OCI-LY3 (cell line): ENCODE data around the gene NGEF.
"Not testable (repeated sequence)": the region's sequence is repeated elsewhere in the genome, so short reads cannot be mapped to it uniquely, and the experiment has no call there.

Source experiments
- H2AFZ ChIP-seq: fragments of 200-600, 300-600 bp; shearing (Covaris generic); 2 replicates; pipeline ENCODE4 v1.6.0; 2014; ENCODE audit warnings: antibody characterized with exemption, low read depth, low read length
- H3K27ac ChIP-seq: fragments of 200-600, 300-600 bp; sonication (generic); 2 replicates; pipeline ENCODE4 v1.5.1; 2014; ENCODE audit warnings: mild to moderate bottlenecking, low read length, moderate library complexity, mixed read lengths
- H3K27me3 ChIP-seq: fragments of 200-600, 300-600 bp; sonication (generic); 2 replicates; pipeline ENCODE4 v1.6.1; 2014; ENCODE audit warnings: low read depth, low read length, mixed read lengths
- H3K36me3 ChIP-seq: fragments of 200-600, 300-600 bp; sonication (generic); replicated peaks from 2 replicates; pipeline ENCODE3; 2014; ENCODE audit warnings: low read depth, low read length, mixed read lengths
- H3K4me1 ChIP-seq: fragments of 300-600, 200-600 bp; sonication (generic); 2 replicates; pipeline ENCODE4 v1.6.1; 2014; ENCODE audit warnings: low read length, mixed read lengths
- H3K4me2 ChIP-seq: fragments of 200-600, 300-600 bp; sonication (generic); 2 replicates; pipeline ENCODE4 v1.6.1; 2014; ENCODE audit warnings: low read length, mixed read lengths
- H3K4me3 ChIP-seq: fragments of 300-600, 200-600 bp; sonication (generic); 2 replicates; pipeline ENCODE4 v1.5.1; 2014; ENCODE audit warnings: antibody characterized with exemption, mild to moderate bottlenecking, low read length, moderate library complexity
- H3K79me2 ChIP-seq: fragments of 300-600, 200-600 bp; shearing (Covaris generic); 2 replicates; pipeline ENCODE4 v1.6.1; 2014; ENCODE audit warnings: mild to moderate bottlenecking, low read length, mixed read lengths
- H3K9ac ChIP-seq: fragments of 300-600, 200-600 bp; shearing (Covaris generic); 2 replicates; pipeline ENCODE4 v1.6.0; 2014; ENCODE audit warnings: mild to moderate bottlenecking, low read length, moderate library complexity
- H3K9me3 ChIP-seq: fragments of 200-600, 300-600 bp; shearing (Covaris generic); 2 replicates; pipeline ENCODE4 v1.6.1; 2014; ENCODE audit warnings: low read length, mixed read lengths; ENCODE audit not compliant: insufficient read depth
- H4K20me1 ChIP-seq: fragments of 200-600, 300-600 bp; sonication (generic); 2 replicates; pipeline ENCODE4 v1.6.1; 2016; ENCODE audit warnings: low read length, mixed read lengths; ENCODE audit not compliant: insufficient read depth
- CTCF ChIP-seq: fragments of 200-600, 300-600 bp; sonication (generic); IDR thresholded peaks from 2 replicates; pipeline ENCODE4 v1.5.1; 2014; ENCODE audit warnings: antibody characterized with exemption, low read length, low read depth
- EZH2phosphoT487 ChIP-seq: fragments of 200-600 bp; shearing (Covaris generic); IDR thresholded peaks from 2 replicates; pipeline ENCODE4 v1.6.1; 2018; ENCODE audit warnings: antibody characterized with exemption, mixed run types, low read depth

Gene NGEF

GRCh38 chr2:232859385-232859916, 153.6 kb downstream of the NGEF start:
- H3K9me3 ChIP-seq: no peaks in the 10 kb centered on the region
- no peaks in the 10 kb centered on the region for H3K79me2 ChIP-seq

GRCh38 chr2:232857158-232857563, 155.9 kb downstream of the NGEF start:
- no peaks in the 10 kb centered on the region for H3K79me2 ChIP-seq
- H3K27me3 ChIP-seq: no peaks in the 10 kb centered on the region
- H3K4me1 ChIP-seq: no peaks in the 10 kb centered on the region
- no peak overlapping the region for H3K4me2 ChIP-seq
- no peak overlapping the region for H3K4me3 ChIP-seq
- no peaks in the 10 kb centered on the region for H3K9me3 ChIP-seq
- no peak overlapping the region for H2AFZ ChIP-seq
- no peak overlapping the region for H3K27ac ChIP-seq
- no peaks in the 10 kb centered on the region for H3K36me3 ChIP-seq
- no peak for TF ChIP-seq EZH2phosphoT487
- no peak overlapping the region for H3K9ac ChIP-seq
- no peaks in the 10 kb centered on the region for H4K20me1 ChIP-seq

More at GRCh38 chr2:232859385-232859916, 153.6 kb downstream of the NGEF start:
- Histone ChIP-seq H3K4me2 (no peak overlapping the region), H3K36me3 (no peaks in the 10 kb centered on the region), H4K20me1 (no peaks in the 10 kb centered on the region), H3K9ac (no peak overlapping the region), H3K27ac (no peak overlapping the region), H3K4me1 (no peaks in the 10 kb centered on the region), H2AFZ (no peak overlapping the region), H3K27me3 (no peaks in the 10 kb centered on the region), H3K4me3 (no peak overlapping the region)
- TF ChIP-seq CTCF (no peak), EZH2phosphoT487 (no peak)

- TF ChIP-seq EZH2phosphoT487: no peak
- TF ChIP-seq CTCF: no peak
- H3K36me3 ChIP-seq: peaks cover 8% of the 10 kb centered on the region
Measured at GRCh38 chr2:232854082-232854481, 159.0 kb downstream of the NGEF start.

GRCh38 chr2:232852676-232853075, 160.4 kb downstream of the NGEF start:
- Histone ChIP-seq H3K4me3 (no peak overlapping the region), H3K36me3 (peaks cover 10% of the 10 kb centered on the region), H2AFZ (no peak overlapping the region), H3K4me2 (no peak overlapping the region), H3K27ac (no peak overlapping the region), H3K27me3 (no peaks in the 10 kb centered on the region), H3K79me2 (no peaks in the 10 kb centered on the region), H4K20me1 (no peaks in the 10 kb centered on the region), H3K9ac (no peak overlapping the region), H3K9me3 (no peaks in the 10 kb centered on the region), H3K4me1 (no peaks in the 10 kb centered on the region)
- TF ChIP-seq EZH2phosphoT487 (no peak), CTCF (no peak)

More at GRCh38 chr2:232854082-232854481, 159.0 kb downstream of the NGEF start:
- H2AFZ ChIP-seq: no peak overlapping the region
- no peaks in the 10 kb centered on the region for H4K20me1 ChIP-seq
- H3K9ac ChIP-seq: no peak overlapping the region
- H3K4me3 ChIP-seq: no peak overlapping the region
- H3K4me2 ChIP-seq: no peak overlapping the region
- H3K27ac ChIP-seq: no peak overlapping the region
- no peaks in the 10 kb centered on the region for H3K4me1 ChIP-seq
- no peaks in the 10 kb centered on the region for H3K9me3 ChIP-seq
- no peaks in the 10 kb centered on the region for H3K27me3 ChIP-seq
- no peaks in the 10 kb centered on the region for H3K79me2 ChIP-seq

- H3K4me2 ChIP-seq, H3K4me3 ChIP-seq, H3K27me3 ChIP-seq, H3K79me2 ChIP-seq, H3K27ac ChIP-seq, H3K4me1 ChIP-seq, H4K20me1 ChIP-seq, H3K9me3 ChIP-seq, H2AFZ ChIP-seq, H3K9ac ChIP-seq: not testable (repeated sequence)
- peaks cover 12% of the 10 kb centered on the region for H3K36me3 ChIP-seq
Measured at GRCh38 chr2:232852081-232852480, 161.0 kb downstream of the NGEF start.
